WTC11 (cell line): ENCODE measurements around the gene DIO3. TPM values are rescaled to one million over a fixed set of nuclear protein-coding genes. Genes with fewer than 3 reads are reported as not detected.

Source experiments
- ATAC-seq: fragments of 200-7000 bp; cut with Tn5 transposase; 2 replicates; pipeline ENCODE4 v1.10.0; 2021; ENCODE audit warnings: mild to moderate bottlenecking, moderate library complexity
- CTCF ChIA-PET: fragments of 300-600 bp; sonication (Branson Sonifier 250); formaldehyde crosslinking; loops from one replicate; lab custom pipeline; 2021; ENCODE audit warnings: antibody characterized with exemption; lab: Charles Lee
- POLR2A ChIA-PET: fragments of 350-600 bp; sonication (Branson Sonifier 250); formaldehyde crosslinking; loops from one replicate; lab custom pipeline; 2021; ENCODE audit warnings: antibody characterized with exemption; lab: Charles Lee
- DNase-seq: peaks from one replicate; pipeline ENCODE4 v3.0.0; 2021; ENCODE audit warnings: low spot score
- H3K27ac Mint-ChIP-seq: 2 replicates; pipeline ENCODE4 v1.8.0; 2021; ENCODE audit warnings: mixed read lengths
- H3K27me3 Mint-ChIP-seq: 2 replicates; pipeline ENCODE4 v1.8.0; 2021; ENCODE audit warnings: low read depth, mild to moderate bottlenecking, moderate library complexity, mixed read lengths
- H3K36me3 Mint-ChIP-seq: 2 replicates; pipeline ENCODE4 v1.8.0; 2021; ENCODE audit warnings: mixed read lengths
- H3K4me1 Mint-ChIP-seq: 2 replicates; pipeline ENCODE4 v1.8.0; 2022; ENCODE audit warnings: mixed read lengths
- H3K4me3 Mint-ChIP-seq: 2 replicates; pipeline ENCODE4 v1.8.0; 2021; ENCODE audit warnings: mild to moderate bottlenecking, moderate library complexity, mixed read lengths
- H3K9me3 Mint-ChIP-seq: 2 replicates; pipeline ENCODE4 v1.8.0; 2021; ENCODE audit warnings: mixed read lengths
- ATF1 ChIP-seq: sonication (generic); formaldehyde crosslinking; IDR thresholded peaks from 2 replicates; pipeline ENCODE4 v1.8.1; 2023; ENCODE audit warnings: mild to moderate bottlenecking, moderate library complexity, missing genetic modification reagents
- ELF4 ChIP-seq: sonication (generic); formaldehyde crosslinking; IDR thresholded peaks from 2 replicates; pipeline ENCODE4 v1.8.1; 2022; ENCODE audit warnings: low read depth, mild to moderate bottlenecking, moderate library complexity, missing genetic modification reagents
- EMX1 ChIP-seq: fragments of 250-450 bp; sonication (Bioruptor Pico); IDR thresholded peaks from 2 replicates; pipeline ENCODE4 v1.8.0; 2021; ENCODE audit warnings: mild to moderate bottlenecking
- FOXJ3 ChIP-seq: sonication (generic); formaldehyde crosslinking; IDR thresholded peaks from 2 replicates; pipeline ENCODE4 v1.9.0; 2021; ENCODE audit warnings: missing genetic modification reagents, mild to moderate bottlenecking, borderline replicate concordance
- FOXK1 ChIP-seq: sonication (generic); formaldehyde crosslinking; IDR thresholded peaks from 2 replicates; pipeline ENCODE4 v1.8.0; 2022; ENCODE audit warnings: mild to moderate bottlenecking, moderate library complexity, missing genetic modification reagents
- HMGA2 ChIP-seq: fragments of 250-450 bp; sonication (Bioruptor Pico); IDR thresholded peaks from 2 replicates; pipeline ENCODE4 v1.4.0; 2021; ENCODE audit warnings: mild to moderate bottlenecking, moderate library complexity
- JAZF1 ChIP-seq: fragments of 250-450 bp; sonication (Bioruptor Pico); IDR thresholded peaks from 2 replicates; pipeline ENCODE4 v1.9.0; 2021; ENCODE audit warnings: moderate library complexity, mild to moderate bottlenecking, inconsistent platforms
- KAT7 ChIP-seq: sonication (generic); formaldehyde crosslinking; IDR thresholded peaks from 2 replicates; pipeline ENCODE4 v1.8.1; 2023; ENCODE audit warnings: missing genetic modification reagents, mild to moderate bottlenecking, borderline replicate concordance
- NFATC4 ChIP-seq: fragments of 250-450 bp; sonication (Bioruptor Pico); IDR thresholded peaks from 2 replicates; pipeline ENCODE4 v1.9.0; 2021; ENCODE audit warnings: mild to moderate bottlenecking
- NFYB ChIP-seq: sonication (generic); formaldehyde crosslinking; conservative IDR thresholded peaks from 2 replicates; pipeline ENCODE4 v1.8.0; 2022; ENCODE audit warnings: low read depth, missing genetic modification reagents
- OVOL2 ChIP-seq: fragments of 250-450 bp; sonication (Bioruptor Pico); IDR thresholded peaks from 2 replicates; pipeline ENCODE4 v1.9.0; 2021; ENCODE audit warnings: mild to moderate bottlenecking, borderline replicate concordance
- RORB ChIP-seq: fragments of 250-450 bp; sonication (Bioruptor Pico); IDR thresholded peaks from 2 replicates; pipeline ENCODE4 v1.9.0; 2021; ENCODE audit warnings: mild to moderate bottlenecking
- SMAD3 ChIP-seq: sonication (generic); formaldehyde crosslinking; IDR thresholded peaks from 2 replicates; pipeline ENCODE4 v1.8.0; 2022; ENCODE audit warnings: missing genetic modification reagents, mild to moderate bottlenecking, borderline replicate concordance
- TEAD1 ChIP-seq: sonication (generic); formaldehyde crosslinking; IDR thresholded peaks from 2 replicates; pipeline ENCODE4 v1.8.0; 2022; ENCODE audit warnings: mild to moderate bottlenecking, missing genetic modification reagents
- ZNF138 ChIP-seq: sonication (generic); formaldehyde crosslinking; conservative IDR thresholded peaks from 2 replicates; pipeline ENCODE4 v1.8.1; 2022; ENCODE audit warnings: mild to moderate bottlenecking, moderate library complexity, missing genetic modification reagents
- ZNF219 ChIP-seq: sonication (generic); formaldehyde crosslinking; IDR thresholded peaks from 2 replicates; pipeline ENCODE4 v1.8.0; 2023; ENCODE audit warnings: missing genetic modification reagents, mild to moderate bottlenecking, borderline replicate concordance
- ZNF232 ChIP-seq: sonication (generic); formaldehyde crosslinking; IDR thresholded peaks from 2 replicates; pipeline ENCODE4 v1.8.0; 2022; ENCODE audit warnings: mild to moderate bottlenecking, missing genetic modification reagents
- total RNA-seq: library from RNA; stranded (reverse); gene quantifications from 3 replicates; pipeline ENCODE4 v1.2.3, GENCODE V29; 2021
- TF ChIP-seq, protein P1 (sequence below): sonication (generic); formaldehyde crosslinking; IDR thresholded peaks from 2 replicates; pipeline ENCODE4 v1.8.1; 2023; ENCODE audit warnings: mild to moderate bottlenecking, missing genetic modification reagents, moderate library complexity
- TF ChIP-seq, protein P2 (sequence below): sonication (generic); formaldehyde crosslinking; IDR thresholded peaks from 2 replicates; pipeline ENCODE4 v1.8.0; 2022; ENCODE audit warnings: missing genetic modification reagents
- TF ChIP-seq, protein P3 (sequence below): sonication (generic); formaldehyde crosslinking; IDR thresholded peaks from 2 replicates; pipeline ENCODE4 v1.8.0; 2022; ENCODE audit warnings: mild to moderate bottlenecking, missing genetic modification reagents
- TF ChIP-seq, protein P4 (sequence below): sonication (generic); formaldehyde crosslinking; IDR thresholded peaks from 2 replicates; pipeline ENCODE4 v1.8.1; 2022; ENCODE audit warnings: mild to moderate bottlenecking, missing genetic modification reagents, moderate library complexity, borderline replicate concordance
- TF ChIP-seq, protein P5 (sequence below): fragments of 250-450 bp; sonication (Bioruptor Pico); IDR thresholded peaks from 2 replicates; pipeline ENCODE4 v1.9.0; 2021; ENCODE audit warnings: mild to moderate bottlenecking
- TF ChIP-seq, protein P6 (sequence below): sonication (generic); formaldehyde crosslinking; IDR thresholded peaks from 2 replicates; pipeline ENCODE4 v1.8.1; 2023; ENCODE audit warnings: mild to moderate bottlenecking, missing genetic modification reagents
- TF ChIP-seq, protein P7 (sequence below): sonication (generic); formaldehyde crosslinking; IDR thresholded peaks from 2 replicates; pipeline ENCODE4 v1.8.1; 2022; ENCODE audit warnings: missing genetic modification reagents, borderline replicate concordance

Gene DIO3
- total RNA-seq, 1 experiment from 2014 or later = 0.52 TPM

DNA sequence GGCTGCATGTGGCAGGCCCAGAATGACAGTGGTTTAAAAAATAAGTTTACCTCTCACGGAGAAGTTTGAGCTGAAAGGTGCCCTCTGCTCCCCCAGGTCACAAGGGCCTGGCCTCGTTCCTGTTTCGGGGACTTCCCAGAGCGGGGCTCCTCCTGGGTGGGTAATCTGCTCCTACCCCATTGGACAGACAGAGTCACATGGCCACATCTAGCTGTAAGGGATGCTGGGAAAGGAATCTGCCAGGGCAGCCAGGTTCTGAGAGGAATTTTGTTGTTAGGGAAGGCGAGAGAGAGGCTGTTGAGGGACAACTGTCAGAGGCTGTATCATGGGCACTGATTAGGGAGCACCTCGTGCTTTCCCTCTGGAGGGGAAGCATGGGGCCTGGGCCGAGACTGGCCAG is 24.0 kb upstream of the DIO3 start:
- Mint-ChIP-seq H3K9me3 (no peaks in the 10 kb centered on the region), H3K36me3 (no peaks in the 10 kb centered on the region), H3K27ac (no peak overlapping the region), H3K4me3 (no peak overlapping the region), H3K4me1 (no peaks in the 10 kb centered on the region), H3K27me3 (peaks cover 3% of the 10 kb centered on the region; the same call in 1 of the 2 replicates)
- ChIA-PET CTCF (no interaction called here), POLR2A (no interaction called here)
- ATAC-seq (no peak), DNase-seq (no peak)
- TF ChIP-seq, protein P1, sequence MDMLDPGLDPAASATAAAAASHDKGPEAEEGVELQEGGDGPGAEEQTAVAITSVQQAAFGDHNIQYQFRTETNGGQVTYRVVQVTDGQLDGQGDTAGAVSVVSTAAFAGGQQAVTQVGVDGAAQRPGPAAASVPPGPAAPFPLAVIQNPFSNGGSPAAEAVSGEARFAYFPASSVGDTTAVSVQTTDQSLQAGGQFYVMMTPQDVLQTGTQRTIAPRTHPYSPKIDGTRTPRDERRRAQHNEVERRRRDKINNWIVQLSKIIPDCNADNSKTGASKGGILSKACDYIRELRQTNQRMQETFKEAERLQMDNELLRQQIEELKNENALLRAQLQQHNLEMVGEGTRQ (CRISPR knock-in tag) = peak; percentile 37; the same call in 1 of the 2 replicates
- TF ChIP-seq HMGA2 = no peak

DNA sequence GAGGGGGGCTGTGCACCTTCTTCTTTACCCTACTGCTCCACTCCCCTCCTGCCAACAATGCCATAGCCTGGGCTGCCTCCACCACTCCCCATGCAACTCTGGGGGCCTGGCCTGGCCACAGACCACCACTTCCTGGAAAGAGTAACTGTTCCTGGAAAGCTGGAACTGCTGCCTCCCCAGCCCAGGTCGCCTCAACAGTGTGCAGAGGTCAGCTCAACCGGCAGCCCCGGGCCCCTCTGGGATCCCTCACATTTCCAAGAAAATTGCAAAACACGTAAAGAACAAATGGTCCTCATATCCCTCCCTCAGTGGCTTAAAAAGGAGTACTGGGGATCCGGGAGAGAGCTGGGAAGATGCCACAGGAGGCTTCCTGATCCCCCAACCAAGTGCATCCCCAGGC is 22.4 kb upstream of the DIO3 start:
- no peaks in the 10 kb centered on the region; the same call in 1 of the 2 replicates for H3K36me3 Mint-ChIP-seq
- POLR2A ChIA-PET = no interaction called here
- CTCF ChIA-PET = interaction anchor here (1.2 kb wide), 1 partner anchor 35 kb away, joined by 5 read pairs; no protein-coding TSS in a partner anchor

DNA sequence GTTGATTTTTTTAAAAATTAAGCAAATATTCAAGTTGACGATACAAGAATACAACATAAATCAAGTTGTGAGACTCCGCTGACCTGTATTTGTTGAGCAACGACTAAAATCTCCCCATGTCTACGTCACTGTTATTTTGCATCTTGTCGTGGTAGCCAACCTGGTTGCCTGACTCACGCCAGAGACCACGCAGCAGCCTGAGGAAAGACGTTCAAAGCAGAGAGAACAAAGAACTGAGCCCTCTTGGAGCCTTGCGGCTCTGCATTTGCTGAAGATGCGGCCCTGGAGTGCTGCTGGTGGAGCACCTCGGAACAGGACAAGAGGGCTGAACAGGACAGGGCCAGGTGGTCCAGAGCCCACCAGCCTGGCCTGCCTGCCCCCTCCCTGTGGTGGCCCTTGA is 21.4 kb upstream of the DIO3 start:
- POLR2A ChIA-PET = no interaction called here
- no peak overlapping the region for H3K4me3 Mint-ChIP-seq
- no peak for DNase-seq

More for the DNA sequence above, 22.4 kb upstream of the DIO3 start:
- Mint-ChIP-seq H3K4me3 (no peak overlapping the region), H3K4me1 (no peaks in the 10 kb centered on the region), H3K9me3 (peaks cover 7% of the 10 kb centered on the region), H3K27me3 (peaks cover 3% of the 10 kb centered on the region), H3K27ac (no peak overlapping the region)
- ATAC-seq = no peak
- no peak for TF ChIP-seq ZNF232 (CRISPR knock-in tag)
- TF ChIP-seq, protein P2, sequence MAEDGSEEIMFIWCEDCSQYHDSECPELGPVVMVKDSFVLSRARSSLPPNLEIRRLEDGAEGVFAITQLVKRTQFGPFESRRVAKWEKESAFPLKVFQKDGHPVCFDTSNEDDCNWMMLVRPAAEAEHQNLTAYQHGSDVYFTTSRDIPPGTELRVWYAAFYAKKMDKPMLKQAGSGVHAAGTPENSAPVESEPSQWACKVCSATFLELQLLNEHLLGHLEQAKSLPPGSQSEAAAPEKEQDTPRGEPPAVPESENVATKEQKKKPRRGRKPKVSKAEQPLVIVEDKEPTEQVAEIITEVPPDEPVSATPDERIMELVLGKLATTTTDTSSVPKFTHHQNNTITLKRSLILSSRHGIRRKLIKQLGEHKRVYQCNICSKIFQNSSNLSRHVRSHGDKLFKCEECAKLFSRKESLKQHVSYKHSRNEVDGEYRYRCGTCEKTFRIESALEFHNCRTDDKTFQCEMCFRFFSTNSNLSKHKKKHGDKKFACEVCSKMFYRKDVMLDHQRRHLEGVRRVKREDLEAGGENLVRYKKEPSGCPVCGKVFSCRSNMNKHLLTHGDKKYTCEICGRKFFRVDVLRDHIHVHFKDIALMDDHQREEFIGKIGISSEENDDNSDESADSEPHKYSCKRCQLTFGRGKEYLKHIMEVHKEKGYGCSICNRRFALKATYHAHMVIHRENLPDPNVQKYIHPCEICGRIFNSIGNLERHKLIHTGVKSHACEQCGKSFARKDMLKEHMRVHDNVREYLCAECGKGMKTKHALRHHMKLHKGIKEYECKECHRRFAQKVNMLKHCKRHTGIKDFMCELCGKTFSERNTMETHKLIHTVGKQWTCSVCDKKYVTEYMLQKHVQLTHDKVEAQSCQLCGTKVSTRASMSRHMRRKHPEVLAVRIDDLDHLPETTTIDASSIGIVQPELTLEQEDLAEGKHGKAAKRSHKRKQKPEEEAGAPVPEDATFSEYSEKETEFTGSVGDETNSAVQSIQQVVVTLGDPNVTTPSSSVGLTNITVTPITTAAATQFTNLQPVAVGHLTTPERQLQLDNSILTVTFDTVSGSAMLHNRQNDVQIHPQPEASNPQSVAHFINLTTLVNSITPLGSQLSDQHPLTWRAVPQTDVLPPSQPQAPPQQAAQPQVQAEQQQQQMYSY = no peak
- no peak for TF ChIP-seq TEAD1
- no peak for TF ChIP-seq FOXJ3 (CRISPR knock-in tag)
- no peak for TF ChIP-seq ZNF138 (CRISPR knock-in tag)
- TF ChIP-seq, protein P3, sequence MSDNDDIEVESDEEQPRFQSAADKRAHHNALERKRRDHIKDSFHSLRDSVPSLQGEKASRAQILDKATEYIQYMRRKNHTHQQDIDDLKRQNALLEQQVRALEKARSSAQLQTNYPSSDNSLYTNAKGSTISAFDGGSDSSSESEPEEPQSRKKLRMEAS (CRISPR knock-in tag) = no peak
- no peak for TF ChIP-seq SMAD3
- TF ChIP-seq KAT7 (CRISPR knock-in tag) = no peak
- TF ChIP-seq NFATC4 = no peak
- TF ChIP-seq FOXK1 (CRISPR knock-in tag) = no peak
- no peak for TF ChIP-seq ATF1 (CRISPR knock-in tag)
- no peak for TF ChIP-seq ZNF219 (CRISPR knock-in tag)
- TF ChIP-seq, protein P4, sequence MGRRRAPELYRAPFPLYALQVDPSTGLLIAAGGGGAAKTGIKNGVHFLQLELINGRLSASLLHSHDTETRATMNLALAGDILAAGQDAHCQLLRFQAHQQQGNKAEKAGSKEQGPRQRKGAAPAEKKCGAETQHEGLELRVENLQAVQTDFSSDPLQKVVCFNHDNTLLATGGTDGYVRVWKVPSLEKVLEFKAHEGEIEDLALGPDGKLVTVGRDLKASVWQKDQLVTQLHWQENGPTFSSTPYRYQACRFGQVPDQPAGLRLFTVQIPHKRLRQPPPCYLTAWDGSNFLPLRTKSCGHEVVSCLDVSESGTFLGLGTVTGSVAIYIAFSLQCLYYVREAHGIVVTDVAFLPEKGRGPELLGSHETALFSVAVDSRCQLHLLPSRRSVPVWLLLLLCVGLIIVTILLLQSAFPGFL (CRISPR knock-in tag) = no peak
- no peak for TF ChIP-seq RORB (CRISPR knock-in tag)
- TF ChIP-seq, protein P5, sequence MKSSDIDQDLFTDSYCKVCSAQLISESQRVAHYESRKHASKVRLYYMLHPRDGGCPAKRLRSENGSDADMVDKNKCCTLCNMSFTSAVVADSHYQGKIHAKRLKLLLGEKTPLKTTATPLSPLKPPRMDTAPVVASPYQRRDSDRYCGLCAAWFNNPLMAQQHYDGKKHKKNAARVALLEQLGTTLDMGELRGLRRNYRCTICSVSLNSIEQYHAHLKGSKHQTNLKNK (CRISPR knock-in tag) = no peak
- no peak for TF ChIP-seq NFYB (CRISPR knock-in tag)
- TF ChIP-seq OVOL2 (CRISPR knock-in tag) = no peak
- no peak for TF ChIP-seq JAZF1 (CRISPR knock-in tag)
- TF ChIP-seq ELF4 (CRISPR knock-in tag) = no peak
- DNase-seq = no peak

More for the DNA sequence above, 21.4 kb upstream of the DIO3 start:
- Mint-ChIP-seq H3K4me1 (no peaks in the 10 kb centered on the region), H3K27ac (no peak overlapping the region), H3K36me3 (no peaks in the 10 kb centered on the region; the same call in 1 of the 2 replicates), H3K9me3 (peaks cover 14% of the 10 kb centered on the region), H3K27me3 (peaks cover 3% of the 10 kb centered on the region)
- no peak for ATAC-seq
- TF ChIP-seq, protein P6, sequence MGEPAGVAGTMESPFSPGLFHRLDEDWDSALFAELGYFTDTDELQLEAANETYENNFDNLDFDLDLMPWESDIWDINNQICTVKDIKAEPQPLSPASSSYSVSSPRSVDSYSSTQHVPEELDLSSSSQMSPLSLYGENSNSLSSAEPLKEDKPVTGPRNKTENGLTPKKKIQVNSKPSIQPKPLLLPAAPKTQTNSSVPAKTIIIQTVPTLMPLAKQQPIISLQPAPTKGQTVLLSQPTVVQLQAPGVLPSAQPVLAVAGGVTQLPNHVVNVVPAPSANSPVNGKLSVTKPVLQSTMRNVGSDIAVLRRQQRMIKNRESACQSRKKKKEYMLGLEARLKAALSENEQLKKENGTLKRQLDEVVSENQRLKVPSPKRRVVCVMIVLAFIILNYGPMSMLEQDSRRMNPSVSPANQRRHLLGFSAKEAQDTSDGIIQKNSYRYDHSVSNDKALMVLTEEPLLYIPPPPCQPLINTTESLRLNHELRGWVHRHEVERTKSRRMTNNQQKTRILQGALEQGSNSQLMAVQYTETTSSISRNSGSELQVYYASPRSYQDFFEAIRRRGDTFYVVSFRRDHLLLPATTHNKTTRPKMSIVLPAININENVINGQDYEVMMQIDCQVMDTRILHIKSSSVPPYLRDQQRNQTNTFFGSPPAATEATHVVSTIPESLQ = no peak
- no peak for TF ChIP-seq EMX1 (CRISPR knock-in tag)
- TF ChIP-seq, protein P7, sequence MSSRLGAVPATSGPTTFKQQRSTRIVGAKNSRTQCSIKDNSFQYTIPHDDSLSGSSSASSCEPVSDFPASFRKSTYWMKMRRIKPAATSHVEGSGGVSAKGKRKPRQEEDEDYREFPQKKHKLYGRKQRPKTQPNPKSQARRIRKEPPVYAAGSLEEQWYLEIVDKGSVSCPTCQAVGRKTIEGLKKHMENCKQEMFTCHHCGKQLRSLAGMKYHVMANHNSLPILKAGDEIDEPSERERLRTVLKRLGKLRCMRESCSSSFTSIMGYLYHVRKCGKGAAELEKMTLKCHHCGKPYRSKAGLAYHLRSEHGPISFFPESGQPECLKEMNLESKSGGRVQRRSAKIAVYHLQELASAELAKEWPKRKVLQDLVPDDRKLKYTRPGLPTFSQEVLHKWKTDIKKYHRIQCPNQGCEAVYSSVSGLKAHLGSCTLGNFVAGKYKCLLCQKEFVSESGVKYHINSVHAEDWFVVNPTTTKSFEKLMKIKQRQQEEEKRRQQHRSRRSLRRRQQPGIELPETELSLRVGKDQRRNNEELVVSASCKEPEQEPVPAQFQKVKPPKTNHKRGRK (CRISPR knock-in tag) = no peak
- CTCF ChIA-PET = interaction anchor here (0.6 to 1.4 kb wide), 2 partner anchors 26 to 420 kb away, joined by 3 to 4 read pairs; no protein-coding TSS in a partner anchor
